GM21528 (cell line): ENCODE results near the gene SH3D19.
"Not testable (repeated sequence)": the region's sequence is repeated elsewhere in the genome, so short reads cannot be mapped to it uniquely, and the experiment has no call there.

Source experiments
- ATAC-seq: cut with Tn5 transposase; IDR thresholded peaks from one replicate; pipeline ENCODE4 v1.9.1; 2021; ENCODE audit warnings: mild to moderate bottlenecking, moderate library complexity; ENCODE audit not compliant: unreplicated experiment, low FRiP score

Gene SH3D19

GRCh38 chr4:151165205-151166000 lies 160.0 kb downstream of the SH3D19 start:
- no peak for ATAC-seq

DNA sequence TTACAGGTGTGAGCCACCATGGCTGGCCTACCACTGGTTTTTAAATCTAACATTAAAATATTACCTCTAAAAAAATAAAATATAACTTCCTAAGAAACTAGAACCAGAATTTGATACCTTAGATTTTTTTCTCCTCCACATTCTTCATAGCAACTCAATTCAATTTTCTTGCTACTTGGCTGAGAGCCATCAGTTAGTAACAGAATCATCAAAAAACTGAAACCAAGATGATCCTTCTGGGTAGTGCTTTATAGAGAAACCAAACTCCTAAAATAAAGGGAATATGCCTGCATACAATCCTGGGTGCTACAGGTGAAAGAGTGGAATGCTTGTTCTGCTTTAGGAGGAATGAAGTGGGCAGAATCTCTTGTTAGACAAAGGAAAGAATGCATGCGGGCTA lies 161.6 kb downstream of the SH3D19 start:
- ATAC-seq: no peak

DNA sequence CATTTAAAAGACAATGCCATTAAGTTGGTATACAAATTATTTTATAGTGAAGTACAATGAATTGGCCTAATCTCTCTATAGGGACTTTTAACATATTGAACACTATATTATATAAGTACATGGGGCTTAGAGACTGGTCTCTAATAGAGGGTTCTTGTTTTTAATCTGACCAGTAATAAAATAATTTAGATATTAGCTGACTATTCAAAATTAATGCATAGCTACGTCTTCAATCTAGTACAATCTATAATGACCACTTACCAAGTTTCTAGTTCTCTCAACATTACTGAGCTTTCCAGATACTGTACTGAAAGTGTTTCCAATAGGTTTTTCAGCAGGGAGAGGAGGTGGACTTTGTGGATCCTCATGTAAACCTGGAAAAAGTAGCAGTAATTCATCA lies 166.4 kb downstream of the SH3D19 start:
- no peak for ATAC-seq

DNA sequence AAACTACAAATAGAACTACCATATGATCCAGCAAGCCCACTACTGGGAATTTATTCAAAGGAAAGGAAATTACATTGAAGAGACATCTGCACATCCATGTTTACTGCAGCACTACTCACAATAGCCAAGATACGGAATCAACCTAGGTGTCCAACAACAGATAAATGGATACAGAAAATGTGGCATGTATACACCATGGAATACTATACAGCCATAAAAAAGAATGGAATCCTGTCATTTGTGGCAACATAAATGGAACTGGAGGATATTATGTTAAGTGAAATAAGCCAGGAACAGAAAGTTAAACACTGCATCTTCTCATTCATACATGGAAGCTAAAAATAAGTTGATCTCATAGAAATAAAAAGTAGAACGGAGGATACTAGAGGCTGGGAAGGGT lies 167.9 kb downstream of the SH3D19 start:
- ATAC-seq: no peak

DNA sequence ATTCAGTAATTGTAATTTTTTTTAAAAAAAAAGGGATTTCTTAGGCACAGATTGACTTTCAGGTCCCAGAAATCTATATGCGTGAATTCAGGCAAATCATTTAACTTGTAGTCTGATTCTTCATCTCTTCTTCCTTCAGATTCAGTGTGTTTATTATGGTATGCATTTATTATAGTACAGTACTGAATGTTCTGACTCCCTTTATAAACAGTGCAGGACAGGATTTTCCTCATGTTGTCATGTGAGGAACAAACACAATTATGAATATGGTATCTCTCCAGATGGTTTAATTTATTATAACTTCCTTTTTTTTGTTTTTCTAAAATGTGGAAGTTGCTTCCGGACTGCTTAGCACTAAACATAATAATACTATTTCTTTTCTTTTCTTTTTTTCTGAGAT lies 171.8 kb downstream of the SH3D19 start:
- ATAC-seq: no peak

DNA sequence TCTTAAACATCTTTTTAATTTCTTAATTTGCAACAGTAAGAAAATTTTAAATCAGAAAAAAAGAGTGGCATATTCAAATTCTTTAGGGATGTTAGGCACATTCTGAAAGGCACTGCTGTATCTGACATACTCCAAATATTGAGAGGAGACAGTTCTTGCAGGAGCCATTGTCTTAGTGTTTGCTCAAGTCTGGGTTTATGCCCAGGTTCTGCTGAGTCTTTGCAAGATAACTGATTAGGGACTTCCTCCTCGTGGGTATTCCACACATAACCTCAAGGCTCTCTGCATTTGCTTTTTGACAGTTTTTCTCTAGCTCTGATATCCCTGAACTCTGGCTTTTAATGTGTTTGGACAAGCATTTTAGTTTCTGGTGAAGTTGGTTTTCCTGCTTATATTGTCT lies 173.4 kb downstream of the SH3D19 start:
- no peak for ATAC-seq

GRCh38 chr4:151150821-151151580 lies 174.4 kb downstream of the SH3D19 start:
- ATAC-seq: no peak

GRCh38 chr4:151148261-151148660 lies 177.1 kb downstream of the SH3D19 start:
- ATAC-seq: no peak

- ATAC-seq: no peak
Observed at GRCh38 chr4:151147000-151147399, 178.4 kb downstream of the SH3D19 start.

DNA sequence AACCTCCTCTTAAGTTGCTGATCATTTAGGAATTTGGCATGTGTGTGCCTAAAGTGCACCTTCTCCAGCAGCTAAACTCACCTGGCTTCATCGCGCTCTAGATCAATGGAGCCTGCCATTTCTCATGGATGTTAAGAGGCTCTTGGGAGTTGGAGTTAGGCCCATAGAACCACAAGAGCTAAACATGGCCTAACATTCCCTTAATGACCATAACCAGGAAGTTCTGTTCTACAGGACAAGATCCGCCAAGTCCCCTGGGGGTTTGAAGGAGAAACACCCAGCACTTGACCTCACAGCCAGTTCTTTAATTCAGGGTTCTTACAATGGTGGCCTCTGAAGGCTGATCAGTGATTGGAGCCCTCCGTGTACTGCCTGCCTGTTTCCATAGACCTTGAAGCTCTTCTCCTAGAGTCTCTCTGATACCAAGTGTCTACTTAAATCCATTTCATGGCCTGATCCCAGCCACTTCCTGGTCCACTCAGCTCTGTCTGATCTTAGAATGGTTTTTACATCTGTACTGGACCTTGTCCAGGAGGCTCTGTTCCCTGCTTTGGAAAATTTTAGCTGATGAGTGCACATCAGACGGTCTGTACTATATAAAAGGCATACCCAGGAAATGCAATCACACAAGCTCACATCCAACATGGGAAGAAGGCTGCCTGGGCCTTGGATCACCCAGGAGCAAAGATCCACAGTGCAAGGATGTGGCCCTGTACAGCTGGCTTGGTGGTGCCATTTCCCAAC lies 180.9 kb downstream of the SH3D19 start:
- ATAC-seq: no peak

- ATAC-seq: no peak
Observed at GRCh38 chr4:151143811-151144210, 181.6 kb downstream of the SH3D19 start.

GRCh38 chr4:151143162-151143561 lies 182.2 kb downstream of the SH3D19 start:
- ATAC-seq: no peak

- ATAC-seq: no peak
Observed at GRCh38 chr4:151142758-151143157, 182.6 kb downstream of the SH3D19 start.

- ATAC-seq: no peak
Observed at GRCh38 chr4:151139814-151140213, 185.6 kb downstream of the SH3D19 start.

DNA sequence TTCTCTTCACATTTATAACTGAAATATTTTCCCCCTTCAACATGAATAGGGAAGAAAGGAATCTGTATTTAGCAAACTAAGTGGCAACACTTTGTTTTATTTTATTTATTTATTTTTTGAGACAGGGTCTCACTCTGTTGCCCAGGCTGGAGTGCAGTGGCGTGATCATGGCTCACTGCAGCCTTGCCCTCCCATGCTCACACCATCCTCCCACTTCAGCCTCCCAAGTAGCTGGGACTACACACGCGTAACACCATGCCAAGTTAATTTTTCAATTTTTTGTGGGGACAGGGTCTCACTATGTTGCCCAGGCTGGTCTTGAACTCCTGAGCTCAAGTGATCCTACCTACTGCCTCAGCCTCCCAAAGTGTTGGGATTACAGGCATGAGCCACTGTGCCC lies 189.4 kb downstream of the SH3D19 start:
- not testable (repeated sequence) for ATAC-seq

DNA sequence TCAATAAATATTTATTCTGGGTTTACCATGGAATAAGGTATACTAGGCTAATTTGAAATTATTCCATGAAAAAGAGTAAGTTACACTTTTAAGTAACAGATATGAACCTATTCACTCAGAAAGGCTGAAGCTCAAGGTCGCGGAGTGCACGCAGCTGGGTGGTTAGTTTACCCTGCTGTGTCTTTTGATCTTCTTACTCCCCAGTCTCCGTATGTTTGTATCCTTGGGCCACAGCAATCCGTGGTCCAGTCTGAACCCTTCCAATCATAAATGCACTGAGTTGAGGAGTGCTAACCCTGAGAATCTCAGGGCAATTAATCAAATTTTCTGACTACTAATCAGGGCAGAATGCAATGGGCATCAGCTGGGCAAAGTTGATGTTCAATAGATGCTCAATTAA lies 192.1 kb downstream of the SH3D19 start:
- ATAC-seq: no peak

GRCh38 chr4:151129796-151130195 lies 195.6 kb downstream of the SH3D19 start:
- no peak for ATAC-seq

DNA sequence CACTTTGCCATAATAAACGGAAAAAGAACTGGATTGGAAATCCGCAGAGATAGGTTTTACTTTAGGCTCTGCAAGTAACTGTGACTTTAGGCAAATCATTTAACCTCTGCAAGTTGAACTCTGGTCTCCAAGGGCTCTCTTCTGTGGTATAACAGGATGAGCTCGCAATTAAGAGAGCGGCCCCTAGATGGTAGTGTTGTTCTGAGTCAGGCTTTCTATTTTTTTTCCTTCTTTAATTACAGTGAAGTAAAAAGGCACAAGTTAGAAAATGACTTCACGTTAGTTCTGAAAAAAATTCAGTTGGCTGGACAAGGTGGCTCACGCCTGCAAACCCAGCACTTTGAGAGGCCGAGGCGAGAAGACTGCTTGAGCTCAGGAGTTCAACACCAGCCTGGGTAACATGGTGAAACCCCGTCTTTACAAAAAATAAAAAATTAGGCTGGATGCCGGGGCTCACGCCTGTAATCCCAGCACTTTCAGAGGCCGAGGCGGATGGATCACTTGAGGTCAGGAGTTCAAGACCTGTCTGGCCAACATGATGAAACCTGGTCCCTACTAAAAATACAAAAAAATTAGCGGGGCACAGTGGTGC lies 207.9 kb downstream of the SH3D19 start:
- peak; percentile 81 for ATAC-seq

DNA sequence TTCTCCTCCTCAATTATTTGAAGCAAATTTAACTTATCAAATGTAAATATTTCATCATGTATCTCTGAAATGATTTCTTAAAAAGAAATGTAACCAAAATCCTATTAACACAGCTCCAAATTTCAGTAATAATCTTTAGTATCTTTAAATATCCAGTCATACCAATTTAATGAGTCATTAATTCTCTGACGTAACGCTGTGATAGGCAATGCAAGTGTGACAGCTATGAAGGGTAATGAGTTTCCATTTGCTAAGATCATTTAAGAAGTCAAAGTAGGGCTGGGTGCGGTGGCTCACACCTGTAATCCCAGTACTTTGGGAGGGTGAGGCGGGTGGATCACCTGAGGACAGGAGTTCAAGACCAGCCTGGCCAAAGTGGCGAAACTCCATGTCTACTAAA lies 210.4 kb downstream of the SH3D19 start:
- no peak for ATAC-seq

GRCh38 chr4:151114338-151114737 lies 211.1 kb downstream of the SH3D19 start:
- no peak for ATAC-seq

DNA sequence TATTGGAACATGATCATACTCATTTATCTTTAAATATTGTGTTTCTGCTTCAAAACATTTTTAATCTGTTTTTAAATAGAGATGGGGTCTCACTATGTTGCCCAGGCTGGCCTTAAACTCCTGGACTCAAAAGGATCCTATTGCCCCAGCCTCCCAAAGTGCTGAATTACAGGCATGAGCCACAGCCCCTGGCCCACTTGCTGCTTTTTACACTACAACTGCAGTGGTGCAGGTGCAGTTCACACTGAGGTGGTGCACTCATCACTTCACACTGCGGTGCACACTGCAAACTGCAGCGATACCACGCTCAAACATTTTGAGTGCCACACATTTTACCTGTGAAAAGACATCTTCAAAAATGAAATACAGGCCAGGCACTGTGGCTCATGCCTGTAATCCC lies 215.2 kb downstream of the SH3D19 start:
- ATAC-seq: no peak
